ENCODE data around the gene C1R.

Gene C1R

DNA sequence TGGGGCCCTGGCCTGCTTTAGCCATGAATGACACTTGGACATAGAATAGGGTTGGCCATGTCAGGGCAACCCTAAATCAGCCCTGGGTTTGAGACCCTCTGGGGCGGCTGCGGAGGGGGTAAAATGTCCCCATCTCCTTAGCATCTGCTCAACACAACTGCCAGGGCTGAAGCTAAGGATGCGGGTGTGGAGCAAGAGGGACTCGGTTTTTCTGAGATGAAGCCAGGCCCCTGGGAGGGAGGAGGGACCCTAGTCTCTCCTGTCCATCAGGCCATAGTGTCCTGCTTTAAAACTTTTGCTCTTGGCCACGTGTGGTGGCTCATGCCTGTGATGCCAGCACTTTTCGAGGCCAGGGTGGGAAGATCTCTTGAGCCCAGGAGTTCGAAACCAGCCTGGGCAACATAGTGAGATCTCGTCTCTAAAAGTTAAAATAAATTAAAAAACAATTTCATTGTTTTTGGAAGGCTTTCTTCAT lies 778 bp upstream of the C1R start:
- TF ChIP-seq, protein P1, sequence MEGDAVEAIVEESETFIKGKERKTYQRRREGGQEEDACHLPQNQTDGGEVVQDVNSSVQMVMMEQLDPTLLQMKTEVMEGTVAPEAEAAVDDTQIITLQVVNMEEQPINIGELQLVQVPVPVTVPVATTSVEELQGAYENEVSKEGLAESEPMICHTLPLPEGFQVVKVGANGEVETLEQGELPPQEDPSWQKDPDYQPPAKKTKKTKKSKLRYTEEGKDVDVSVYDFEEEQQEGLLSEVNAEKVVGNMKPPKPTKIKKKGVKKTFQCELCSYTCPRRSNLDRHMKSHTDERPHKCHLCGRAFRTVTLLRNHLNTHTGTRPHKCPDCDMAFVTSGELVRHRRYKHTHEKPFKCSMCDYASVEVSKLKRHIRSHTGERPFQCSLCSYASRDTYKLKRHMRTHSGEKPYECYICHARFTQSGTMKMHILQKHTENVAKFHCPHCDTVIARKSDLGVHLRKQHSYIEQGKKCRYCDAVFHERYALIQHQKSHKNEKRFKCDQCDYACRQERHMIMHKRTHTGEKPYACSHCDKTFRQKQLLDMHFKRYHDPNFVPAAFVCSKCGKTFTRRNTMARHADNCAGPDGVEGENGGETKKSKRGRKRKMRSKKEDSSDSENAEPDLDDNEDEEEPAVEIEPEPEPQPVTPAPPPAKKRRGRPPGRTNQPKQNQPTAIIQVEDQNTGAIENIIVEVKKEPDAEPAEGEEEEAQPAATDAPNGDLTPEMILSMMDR (IDR thresholded peaks at IDR 0.05) = no peak

DNA sequence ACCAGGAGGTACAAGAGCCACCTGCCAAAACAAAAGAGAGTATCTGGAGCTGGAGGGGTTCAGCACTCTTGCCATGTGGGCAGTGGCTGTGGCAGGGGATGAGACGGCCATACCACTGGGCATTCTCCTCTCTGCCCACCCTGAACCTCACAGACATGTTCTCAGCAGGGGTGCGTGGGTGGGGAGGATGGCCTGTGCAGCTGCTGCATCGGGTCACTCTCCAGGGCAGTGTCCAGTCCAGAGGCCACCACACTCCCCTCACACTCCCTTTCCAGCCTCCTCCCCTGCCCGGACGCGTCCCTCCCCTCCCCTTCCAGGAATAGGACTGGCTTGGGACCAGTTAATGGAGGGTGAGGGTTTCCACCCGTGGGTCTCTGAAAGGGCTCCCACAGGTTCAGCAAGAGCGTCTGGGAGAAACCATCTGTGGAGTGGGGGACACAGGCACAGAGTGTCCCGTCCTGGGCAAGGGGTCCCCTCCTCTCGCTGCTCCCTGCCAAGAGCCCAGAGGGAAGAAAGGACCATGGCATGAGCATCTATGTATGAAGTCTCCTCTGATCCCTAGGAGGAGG lies 501 bp downstream of the C1R start:
- TF ChIP-seq, protein P1 (IDR thresholded peaks at IDR 0.05) = no peak

DNA sequence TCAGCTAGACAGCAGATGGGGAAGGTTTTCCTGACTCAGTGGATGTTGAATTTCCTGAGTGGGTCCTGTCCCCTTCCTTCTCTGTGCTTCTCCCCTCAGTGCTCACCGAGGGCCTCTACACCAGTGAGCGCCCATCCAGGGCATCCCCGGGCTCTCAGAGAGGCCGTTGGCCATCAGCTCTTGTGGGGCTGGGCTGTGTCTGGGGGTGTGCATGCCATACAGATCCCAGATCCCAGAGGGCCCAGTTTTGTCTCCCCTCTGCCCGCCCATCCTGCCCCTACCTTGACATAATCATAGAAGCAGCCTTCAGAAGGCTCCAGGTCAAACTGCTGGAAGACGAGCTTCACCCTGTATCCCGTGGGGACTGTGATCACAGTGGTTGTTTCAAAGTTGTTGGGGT lies 1.1 kb downstream of the C1R start:
- TF ChIP-seq, protein P1 (IDR thresholded peaks at IDR 0.05) = no peak

DNA sequence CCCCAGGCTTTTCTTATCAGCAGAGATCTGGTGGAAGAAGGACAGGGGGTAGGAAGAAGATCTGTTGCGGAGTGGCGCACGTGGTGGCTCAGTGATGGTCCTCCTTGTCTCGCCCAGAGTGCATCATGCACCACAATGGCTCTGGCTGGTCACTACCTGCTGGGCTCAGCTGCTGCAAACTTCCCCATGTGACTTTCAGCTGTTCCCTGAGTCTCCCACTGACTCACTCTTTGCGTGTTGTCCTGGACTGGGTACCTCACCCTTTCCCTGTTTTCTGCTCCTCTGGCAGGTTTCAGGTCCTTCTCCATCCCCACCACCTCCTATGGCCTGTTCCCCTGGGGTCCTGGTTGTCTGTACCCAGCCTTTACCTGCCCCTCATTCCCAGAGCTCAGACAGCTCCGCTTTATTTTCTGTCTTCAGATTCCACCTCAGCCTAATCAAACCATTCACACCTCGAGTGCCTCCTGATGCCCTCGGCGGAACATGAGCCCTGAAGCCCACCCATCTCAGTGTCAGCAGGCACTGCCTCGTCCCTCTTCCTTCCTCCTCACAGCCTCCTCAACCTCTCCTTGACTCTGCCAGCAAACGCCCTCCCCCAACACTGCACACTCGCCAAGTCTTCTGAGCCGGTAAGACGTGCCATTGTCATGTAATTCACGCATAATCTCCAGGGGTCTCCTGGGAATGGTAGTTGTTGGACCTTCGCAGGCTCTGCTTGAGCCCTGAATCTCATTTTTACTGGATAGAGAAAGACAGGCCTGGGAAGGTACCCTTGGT lies 1.8 kb downstream of the C1R start:
- TF ChIP-seq, protein P1 (IDR thresholded peaks at IDR 0.05) = no peak

DNA sequence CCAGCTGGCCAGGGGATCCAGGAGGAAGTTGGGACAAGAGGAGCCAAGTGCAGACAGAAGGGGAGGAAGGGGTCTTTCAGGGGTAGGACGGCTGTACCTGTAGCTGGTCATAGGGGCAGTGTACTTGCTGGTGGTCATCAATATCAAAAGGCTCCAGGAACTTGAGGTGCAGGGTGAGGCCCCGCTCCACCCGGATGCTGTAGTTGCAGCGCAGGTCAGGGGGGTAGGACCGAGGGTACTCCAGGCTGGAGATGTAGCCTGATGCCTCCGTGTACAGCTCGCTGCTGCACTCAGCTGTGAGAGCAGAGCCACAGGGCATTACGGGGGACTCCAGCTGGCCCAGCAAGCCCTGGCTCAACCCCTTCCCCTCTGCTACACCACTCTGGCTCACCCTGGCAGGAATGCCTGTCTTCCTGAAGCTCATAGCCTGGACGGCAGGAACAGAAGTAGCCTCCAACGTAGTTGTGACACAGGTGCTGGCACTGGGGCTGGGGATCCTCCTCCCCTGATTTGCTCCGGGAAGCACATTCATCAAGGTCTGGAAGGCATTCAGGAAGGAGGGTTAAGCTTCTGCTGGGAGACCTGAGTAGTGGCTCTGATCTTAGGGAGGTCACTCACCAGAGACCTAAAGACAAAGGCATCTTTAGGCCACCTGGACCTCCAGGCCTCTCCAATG lies 2.9 kb downstream of the C1R start:
- TF ChIP-seq, protein P1 (IDR thresholded peaks at IDR 0.05) = no peak

DNA sequence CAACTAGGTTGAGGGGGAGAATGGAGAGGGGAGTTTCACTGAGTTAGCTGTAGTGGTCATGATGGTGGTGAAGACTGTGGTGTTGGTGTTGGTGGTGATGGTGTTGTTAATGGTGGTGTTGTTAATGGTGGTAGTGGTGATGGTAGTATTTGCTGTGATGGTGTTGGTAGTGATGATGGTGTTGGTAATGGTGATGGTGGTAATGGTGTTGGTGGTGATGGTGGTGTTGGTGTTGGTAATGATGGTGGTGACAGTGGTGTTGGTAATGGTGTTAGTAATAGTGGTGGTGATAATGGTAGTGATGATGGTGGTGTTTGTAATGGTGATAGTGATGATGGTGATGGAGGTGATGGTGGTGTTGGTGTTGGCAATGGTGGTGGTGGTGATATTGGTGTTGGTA lies 9.1 kb downstream of the C1R start:
- TF ChIP-seq, protein P1 (IDR thresholded peaks at IDR 0.05) = no peak

DNA sequence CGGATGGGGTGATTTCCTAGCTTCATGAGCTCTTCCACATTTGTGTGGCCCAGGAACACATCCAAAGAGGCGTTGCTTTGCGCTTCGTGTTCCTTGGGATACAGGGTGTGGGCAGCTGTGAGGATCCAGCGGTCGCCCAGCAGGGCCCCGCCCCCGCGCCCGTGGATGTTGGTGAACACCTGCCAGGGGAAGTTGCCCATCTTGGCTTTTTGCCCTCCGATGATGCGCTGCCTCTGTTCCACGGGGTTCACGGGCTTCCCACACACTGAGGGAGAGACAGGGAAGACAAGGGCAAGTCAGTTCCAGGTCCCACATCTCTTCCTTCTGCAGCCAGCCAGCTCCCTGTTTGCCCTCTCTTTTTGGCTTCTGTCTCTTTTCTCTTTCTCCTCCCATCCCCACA lies 11.2 kb downstream of the C1R start:
- TF ChIP-seq, protein P1 (IDR thresholded peaks at IDR 0.05) = no peak

Data from LNCAP (cell line).